Left lung (tissue), 10 donors: Measurements from ENCODE around the gene AMER3. TPM values are rescaled to one million over a fixed set of nuclear protein-coding genes. Genes with fewer than 3 reads are reported as not detected.
A peak's percentile ranks its signal among the peaks of the same experiment; 100 is the strongest.

Source experiments
- ATAC-seq: fragments of 200-7000 bp; cut with Tn5 transposase; one replicate; pipeline ENCODE4 v1.9.1; 2020; ENCODE audit warnings: moderate library complexity
- DNase-seq, 4 donors: peaks; one replicate each; pipeline ENCODE4 v3.0.0-alpha.2; 2013 to 2020
- H3K27ac ChIP-seq, 2 donors: fragments of 200-600 bp; sonication (generic) in 1 of 2; one replicate each; pipeline versions ENCODE4 v1.5.0 to v1.8.0; 2020 to 2021
- H3K27me3 ChIP-seq, 2 donors: fragments of 200-600 bp; sonication (generic) in 1 of 2; one replicate each; pipeline versions ENCODE4 v1.5.0 to v1.8.0; 2020 to 2021
- H3K36me3 ChIP-seq, 2 donors: fragments of 200-600 bp; sonication (generic) in 1 of 2; one replicate each; pipeline versions ENCODE4 v1.5.0 to v1.8.0; 2020 to 2021
- H3K4me1 ChIP-seq, 2 donors: fragments of 200-600 bp; one replicate each; pipeline ENCODE4 v1.8.0; 2021
- H3K4me3 ChIP-seq, 2 donors: fragments of 200-600 bp; sonication (generic) in 1 of 2; one replicate each; pipeline versions ENCODE4 v1.5.0 to v1.8.0; 2020 to 2021; ENCODE audit warnings: mild to moderate bottlenecking in 1 of 2
- H3K9me3 ChIP-seq, 2 donors: fragments of 200-600 bp; sonication (generic) in 1 of 2; one replicate each; pipeline versions ENCODE4 v1.5.0 to v1.8.0; 2020 to 2021
- intact Hi-C, 2 donors: fragments of 100-400 bp; cut with DNase I; formaldehyde crosslinking; loops; one replicate each; pipeline versions ENCODE4 v1.11.2 to v1.14.2; 2022
- polyA plus RNA-seq, 6 donors: library from polyadenylated mRNA; unstranded; fragments of 120-200 nt; gene quantifications; one replicate each; pipeline ENCODE4 v1.2.1, GENCODE V29; 2013; ENCODE audit not compliant: insufficient read length in 6 of 6
- total RNA-seq, 2 donors: library from RNA; stranded (reverse); fragmentation: NEBNext Ultra II Directional; extraction: Animal tissue kit (Norgen Biotek cat#: 25700); gene quantifications; one replicate each; pipeline ENCODE4 v1.2.1, GENCODE V29; 2021
- TF ChIP-seq, protein P1 (sequence below), 2 donors: fragments of 200-600 bp; sonication (generic) in 1 of 2; IDR thresholded peaks; one replicate each; pipeline versions ENCODE4 v1.5.0 to v1.8.0; 2021; ENCODE audit warnings: antibody characterized with exemption in 2 of 2
- donor health status: DM: no; HTN: yes; CAD: no.
- donor health status: DM: no; HTN: no; CAD: no.

The AMER3 gene
- total and polyA plus RNA-seq, 8 donors = 0.04 to 0.15 (median 0.09) TPM; not detected in 3

DNA sequence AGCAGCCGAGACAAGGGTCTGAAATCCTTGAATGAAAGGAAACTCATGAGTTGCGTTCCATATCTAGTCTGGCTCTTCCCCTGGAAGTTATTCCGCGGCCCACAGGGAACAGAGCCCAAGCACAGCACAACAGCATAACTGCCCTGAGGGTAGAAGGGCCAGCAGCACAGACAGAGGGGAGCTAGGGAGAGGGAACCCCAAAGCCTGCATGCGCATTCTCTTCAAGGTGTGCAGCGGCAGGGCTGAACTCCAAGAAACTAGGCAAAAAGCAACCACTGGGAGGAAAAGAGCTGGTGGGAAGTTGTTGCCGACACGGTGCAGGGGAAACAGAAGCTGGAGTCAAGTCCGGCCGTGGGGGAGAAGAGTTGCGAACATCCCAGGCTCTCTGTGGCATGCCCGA, 14.7 kb upstream of the AMER3 start:
- Histone ChIP-seq H3K36me3 (no peaks in the 10 kb centered on the region), H3K27me3 (peaks cover 0 to 36% of the 10 kb centered on the region in 2 donors), H3K4me3 (no peak overlapping the region), H3K27ac (no peak overlapping the region), H3K9me3 (no peaks in the 10 kb centered on the region), H3K4me1 (no peaks in the 10 kb centered on the region)
- DNase-seq (no peak), ATAC-seq (no peak)
- intact Hi-C loops = no loop called here
- TF ChIP-seq, protein P1, sequence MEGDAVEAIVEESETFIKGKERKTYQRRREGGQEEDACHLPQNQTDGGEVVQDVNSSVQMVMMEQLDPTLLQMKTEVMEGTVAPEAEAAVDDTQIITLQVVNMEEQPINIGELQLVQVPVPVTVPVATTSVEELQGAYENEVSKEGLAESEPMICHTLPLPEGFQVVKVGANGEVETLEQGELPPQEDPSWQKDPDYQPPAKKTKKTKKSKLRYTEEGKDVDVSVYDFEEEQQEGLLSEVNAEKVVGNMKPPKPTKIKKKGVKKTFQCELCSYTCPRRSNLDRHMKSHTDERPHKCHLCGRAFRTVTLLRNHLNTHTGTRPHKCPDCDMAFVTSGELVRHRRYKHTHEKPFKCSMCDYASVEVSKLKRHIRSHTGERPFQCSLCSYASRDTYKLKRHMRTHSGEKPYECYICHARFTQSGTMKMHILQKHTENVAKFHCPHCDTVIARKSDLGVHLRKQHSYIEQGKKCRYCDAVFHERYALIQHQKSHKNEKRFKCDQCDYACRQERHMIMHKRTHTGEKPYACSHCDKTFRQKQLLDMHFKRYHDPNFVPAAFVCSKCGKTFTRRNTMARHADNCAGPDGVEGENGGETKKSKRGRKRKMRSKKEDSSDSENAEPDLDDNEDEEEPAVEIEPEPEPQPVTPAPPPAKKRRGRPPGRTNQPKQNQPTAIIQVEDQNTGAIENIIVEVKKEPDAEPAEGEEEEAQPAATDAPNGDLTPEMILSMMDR (IDR thresholded peaks at IDR 0.05) = no peak

DNA sequence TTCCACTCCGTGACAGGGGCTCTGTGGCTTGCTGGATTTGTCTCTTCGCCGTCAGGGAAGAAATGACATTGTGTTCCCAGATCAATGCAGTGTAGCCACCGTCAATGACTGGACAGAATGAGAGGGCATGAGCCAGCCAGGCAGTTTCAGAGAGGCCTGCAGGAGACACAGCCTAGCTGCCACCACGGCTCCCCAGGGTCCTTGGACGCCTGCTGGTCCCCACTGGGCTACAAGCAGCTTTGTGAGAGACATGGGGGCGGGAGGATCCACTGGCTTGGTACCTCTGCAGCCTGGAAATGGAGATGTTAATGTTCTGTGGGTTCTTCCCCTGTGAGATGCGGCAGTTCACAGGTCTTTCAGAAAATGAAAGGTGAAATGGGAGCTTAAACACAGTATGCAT, 12.1 kb upstream of the AMER3 start:
- no peak overlapping the region for H3K27ac ChIP-seq
- intact Hi-C loops = no loop called here
- H3K36me3 ChIP-seq = no peaks in the 10 kb centered on the region
- TF ChIP-seq, protein P1 (IDR thresholded peaks at IDR 0.05) = no peak
- no peak for ATAC-seq
- DNase-seq = no peak
- no peaks in the 10 kb centered on the region for H3K4me1 ChIP-seq
- peaks cover 0 to 35% of the 10 kb centered on the region in 2 donors for H3K27me3 ChIP-seq
- H3K9me3 ChIP-seq = no peaks in the 10 kb centered on the region
- no peak overlapping the region for H3K4me3 ChIP-seq

DNA sequence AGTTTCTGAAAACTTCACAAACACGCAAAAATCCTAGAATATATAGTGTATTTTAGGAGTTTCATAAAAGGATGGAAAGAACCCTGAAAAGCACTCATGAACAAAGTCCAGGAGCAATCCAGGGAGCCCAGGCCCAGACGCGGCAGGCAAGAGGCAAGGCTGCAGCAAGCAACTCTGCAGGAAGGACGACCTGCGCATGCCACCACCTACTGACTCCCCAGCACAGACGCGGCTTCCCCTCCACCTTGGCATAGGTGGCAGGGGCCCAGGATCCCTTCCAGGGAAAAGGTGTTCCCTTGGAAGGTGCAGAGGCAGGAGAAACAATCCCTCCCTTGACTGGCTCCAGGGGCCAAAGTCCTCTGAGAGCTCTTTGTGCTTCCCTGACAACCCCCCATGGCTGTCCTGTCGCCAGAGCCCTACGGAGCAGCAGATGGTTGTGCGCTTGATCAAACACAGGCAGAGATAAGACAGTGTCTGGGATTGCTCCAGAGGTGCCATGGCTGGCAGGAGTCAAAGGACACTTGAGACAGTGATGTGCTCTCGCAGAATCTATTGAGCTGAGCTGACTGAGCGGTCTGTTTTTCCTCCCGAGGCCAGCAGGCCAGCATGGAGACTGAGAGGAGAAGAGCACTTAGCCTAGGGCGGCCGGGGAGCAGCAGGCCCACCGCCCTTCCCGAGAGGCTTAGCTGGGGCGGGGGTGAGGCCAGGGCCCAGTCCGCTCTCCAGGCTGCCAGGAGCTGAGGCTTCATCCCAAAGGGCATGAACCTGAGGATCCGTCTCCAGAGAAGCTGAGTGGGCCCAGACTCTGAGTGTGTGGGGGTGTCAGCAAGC, 10.8 kb upstream of the AMER3 start:
- H3K36me3 ChIP-seq = no peaks in the 10 kb centered on the region
- intact Hi-C loops = no loop called here
- no peak for ATAC-seq
- H3K9me3 ChIP-seq = no peaks in the 10 kb centered on the region
- H3K27ac ChIP-seq = no peak overlapping the region
- H3K4me1 ChIP-seq = no peaks in the 10 kb centered on the region
- peak in 1 of 4 donors; percentile 51 for DNase-seq
- H3K4me3 ChIP-seq = no peak overlapping the region
- peaks cover 0 to 35% of the 10 kb centered on the region in 2 donors for H3K27me3 ChIP-seq
- TF ChIP-seq, protein P1 (IDR thresholded peaks at IDR 0.05) = no peak

DNA sequence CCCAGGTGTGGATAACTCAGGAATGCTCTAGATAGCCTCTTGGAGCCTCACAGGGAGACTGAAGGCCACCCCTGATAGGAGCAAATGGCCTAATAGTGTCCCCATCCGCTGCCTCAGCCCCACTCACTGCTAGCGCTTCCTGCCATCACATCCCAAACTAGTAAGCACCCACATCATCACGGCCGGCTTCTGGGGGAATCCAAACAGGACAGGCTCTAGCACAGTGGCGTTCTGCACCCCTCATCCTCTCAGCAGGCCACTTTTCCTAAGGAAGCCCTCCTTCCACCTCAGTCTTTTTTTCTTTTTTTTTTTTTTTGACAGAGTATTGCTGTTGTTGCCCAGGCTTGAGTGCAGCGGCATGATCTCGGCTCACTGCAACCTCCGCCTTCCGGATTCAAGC, 6.3 kb upstream of the AMER3 start:
- H3K9me3 ChIP-seq = no peaks in the 10 kb centered on the region
- H3K4me1 ChIP-seq = no peaks in the 10 kb centered on the region
- DNase-seq (peak in 1 of 4 donors; percentile 39), ATAC-seq (no peak)
- TF ChIP-seq, protein P1 (IDR thresholded peaks at IDR 0.05) = no peak
- no peak overlapping the region for H3K4me3 ChIP-seq
- intact Hi-C loops = no loop called here
- peaks cover 0 to 43% of the 10 kb centered on the region in 2 donors for H3K27me3 ChIP-seq
- no peak overlapping the region for H3K27ac ChIP-seq
- no peaks in the 10 kb centered on the region for H3K36me3 ChIP-seq

DNA sequence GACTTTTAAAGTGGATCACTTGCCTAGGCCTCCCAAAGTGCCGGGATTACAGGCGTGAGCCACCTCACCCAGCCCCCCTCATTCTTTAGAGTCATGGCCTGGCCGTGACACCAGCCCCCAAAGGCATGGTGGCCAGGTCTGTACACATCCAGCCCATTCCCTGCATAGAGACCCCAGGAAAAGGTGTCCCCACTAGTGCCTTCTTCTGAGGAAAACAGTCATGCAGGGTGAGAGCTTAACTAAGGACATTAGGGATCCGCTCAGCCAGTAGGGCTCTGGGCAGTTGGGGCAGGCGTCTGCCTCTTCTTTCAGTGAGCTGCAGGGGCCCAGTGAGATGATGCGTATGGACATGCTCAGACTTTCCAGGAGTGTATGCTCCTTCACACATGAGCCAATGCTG, 5.7 kb upstream of the AMER3 start:
- no peak overlapping the region for H3K27ac ChIP-seq
- no peaks in the 10 kb centered on the region for H3K36me3 ChIP-seq
- TF ChIP-seq, protein P1 (IDR thresholded peaks at IDR 0.05) = no peak
- ATAC-seq (no peak), DNase-seq (peak in 1 of 4 donors; percentile 39)
- peaks cover under 1 to 44% of the 10 kb centered on the region in 2 donors for H3K27me3 ChIP-seq
- no peak overlapping the region for H3K4me3 ChIP-seq
- H3K9me3 ChIP-seq = no peaks in the 10 kb centered on the region
- intact Hi-C loops = no loop called here
- no peaks in the 10 kb centered on the region for H3K4me1 ChIP-seq
